HG02943 (cell line): ENCODE data around the gene GRID1.

Experiments
- ATAC-seq: cut with Tn5 transposase; IDR thresholded peaks from one replicate; pipeline ENCODE4 v1.9.1; 2021; ENCODE audit warnings: mild to moderate bottlenecking, low read depth, moderate library complexity; ENCODE audit not compliant: unreplicated experiment

Gene GRID1

GRCh38 chr10:85927952-85928665, 438.5 kb downstream of the GRID1 start:
- no peak for ATAC-seq

GRCh38 chr10:85926986-85927385, 439.6 kb downstream of the GRID1 start:
- ATAC-seq: no peak

GRCh38 chr10:85926136-85926535, 440.5 kb downstream of the GRID1 start:
- ATAC-seq: no peak

GRCh38 chr10:85925201-85925750, 441.3 kb downstream of the GRID1 start:
- no peak for ATAC-seq

- no peak for ATAC-seq
These were observed 442.1 kb downstream of the GRID1 start for GRCh38 chr10:85924382-85925102.

GRCh38 chr10:85922356-85923129, 444.1 kb downstream of the GRID1 start:
- no peak for ATAC-seq

GRCh38 chr10:85921789-85922188, 444.8 kb downstream of the GRID1 start:
- ATAC-seq: no peak

- no peak for ATAC-seq
These were observed 446.3 kb downstream of the GRID1 start for GRCh38 chr10:85920311-85920710.

- no peak for ATAC-seq
These were observed 447.0 kb downstream of the GRID1 start for GRCh38 chr10:85919491-85920021.

- ATAC-seq: no peak
These were observed 448.2 kb downstream of the GRID1 start for GRCh38 chr10:85918371-85918770.

- ATAC-seq: no peak
These were observed 449.0 kb downstream of the GRID1 start for GRCh38 chr10:85917601-85918000.

- no peak for ATAC-seq
These were observed 449.5 kb downstream of the GRID1 start for GRCh38 chr10:85916994-85917573.

- ATAC-seq: no peak
These were observed 450.3 kb downstream of the GRID1 start for GRCh38 chr10:85916286-85916685.

- ATAC-seq: no peak
These were observed 451.2 kb downstream of the GRID1 start for GRCh38 chr10:85915245-85915846.

- ATAC-seq: no peak
These were observed 451.9 kb downstream of the GRID1 start for GRCh38 chr10:85914720-85915119.

GRCh38 chr10:85908462-85908861, 458.1 kb downstream of the GRID1 start:
- no peak for ATAC-seq

- ATAC-seq: no peak
These were observed 464.5 kb downstream of the GRID1 start for GRCh38 chr10:85902051-85902450.

- no peak for ATAC-seq
These were observed 465.0 kb downstream of the GRID1 start for GRCh38 chr10:85901599-85901998.

- no peak for ATAC-seq
These were observed 466.1 kb downstream of the GRID1 start for GRCh38 chr10:85900487-85900886.

GRCh38 chr10:85900061-85900460, 466.5 kb downstream of the GRID1 start:
- no peak for ATAC-seq
